Gastrocnemius medialis (tissue), 4 donors: ENCODE results near the gene CEP290. TPM values are rescaled to one million over a fixed set of nuclear protein-coding genes. Genes with fewer than 3 reads are reported as not detected.
A peak's percentile ranks its signal among the peaks of the same experiment; 100 is the strongest.

Source experiments
- ATAC-seq, 2 donors: fragments of 150-250 bp; one replicate each; pipeline ENCODE4 v1.9.1; 2016
- DNase-seq, 2 donors: peaks; one replicate each; pipeline ENCODE4 v3.0.0-alpha.2; 2019
- H3K27ac ChIP-seq, 4 donors: fragments of 200-600 bp; sonication (generic); 1 replicate in 1 of 4; 2 replicates in 3 of 4; pipeline ENCODE4 v1.5.1; 2016 to 2018; ENCODE audit warnings: mild to moderate bottlenecking in 2 of 4, moderate library complexity in 1 of 4
- H3K27me3 ChIP-seq, 3 donors: fragments of 200-600 bp; sonication (generic) in 2 of 3; 1 replicate in 1 of 3; 2 replicates in 2 of 3; pipeline versions ENCODE4 v1.5.1 to v1.6.0; 2016 to 2019; ENCODE audit warnings: mild to moderate bottlenecking in 1 of 3, moderate library complexity in 1 of 3
- H3K36me3 ChIP-seq, 2 donors: fragments of 200-600 bp; sonication (generic) in 1 of 2; one replicate each; pipeline ENCODE4 v1.5.1; 2017 to 2018
- H3K4me1 ChIP-seq, 2 donors: fragments of 200-600 bp; sonication (generic) in 1 of 2; one replicate each; pipeline ENCODE4 v1.5.1; 2016 to 2017; ENCODE audit warnings: mild to moderate bottlenecking in 2 of 2
- H3K4me3 ChIP-seq, 4 donors: fragments of 200-600 bp; sonication (generic) in 3 of 4; 1 replicate in 1 of 4; 2 replicates in 3 of 4; pipeline ENCODE4 v1.5.1; 2016 to 2019; ENCODE audit warnings: mild to moderate bottlenecking in 2 of 4
- H3K9me3 ChIP-seq, 3 donors: fragments of 200-600 bp; sonication (generic) in 2 of 3; 1 replicate in 1 of 3; 2 replicates in 2 of 3; pipeline ENCODE4 v1.5.1; 2016 to 2019
- POLR2A ChIP-seq, 2 donors: fragments of 450-650 bp; IDR thresholded peaks; one replicate each; pipeline ENCODE4 v1.6.1; 2017; ENCODE audit warnings: antibody characterized with exemption in 2 of 2, mild to moderate bottlenecking in 2 of 2, moderate library complexity in 2 of 2
- in situ Hi-C, 4 donors: fragments of 200-750 bp; cut with MboI; loops; one replicate each; pipeline versions ENCODE4 v1.15.0 to v1.8.0; 2017; ENCODE audit warnings: low sequenced_read_pairs in 4 of 4
- intact Hi-C: fragments of 100-400 bp; cut with DNase I; formaldehyde crosslinking; loops from one replicate; pipeline ENCODE4 v1.15.1; 2023; ENCODE audit warnings: low total_unique reads
- total RNA-seq, 4 donors: library from RNA; depleted of rRNA; stranded (reverse); fragments of >200 nt; gene quantifications; one replicate each; pipeline versions ENCODE4 v1.1.0 to v1.2.3, GENCODE V29; 2016
- TF ChIP-seq, protein P1 (sequence below), 5 experiments: fragments of 450-650 bp in 3 of 5; fragments of 200-600 bp in 2 of 5; sonication (generic) in 2 of 5; IDR thresholded peaks in 4 of 5; conservative IDR thresholded peaks in 1 of 5; 1 replicate in 4 of 5; 2 replicates in 1 of 5; pipeline ENCODE4 v1.5.1; 2016 to 2019; ENCODE audit warnings: antibody characterized with exemption in 5 of 5, mild to moderate bottlenecking in 3 of 5, moderate library complexity in 3 of 5

Gene CEP290
- total RNA-seq, 4 donors from 2014 or later: 2.5 to 9.4 (median 5.0) TPM

DNA sequence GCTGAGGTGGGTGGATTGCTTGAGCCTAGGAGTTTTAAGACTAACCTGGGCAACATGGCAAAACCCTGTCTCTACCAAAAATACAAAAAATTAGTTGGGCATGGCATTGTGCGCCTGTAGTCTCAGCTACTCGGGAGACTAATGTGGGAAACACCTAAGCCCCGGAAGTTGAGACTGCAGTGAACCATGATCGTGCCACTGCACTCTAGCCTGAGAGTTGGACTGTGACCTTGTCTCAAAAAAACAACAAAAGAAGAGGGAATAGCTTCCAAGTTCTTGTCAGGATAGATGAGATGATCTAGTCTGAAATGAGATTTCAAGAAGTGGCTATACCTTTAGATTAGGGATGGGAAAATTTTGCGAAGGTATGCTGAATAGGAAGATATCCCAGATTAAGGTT, 97.9 kb downstream of the CEP290 start:
- intact Hi-C loops (no loop called here), in situ Hi-C loops (no loop called here)
- Histone ChIP-seq H3K4me1 (no peaks in the 10 kb centered on the region), H3K27ac (no peak overlapping the region), H3K4me3 (no peak overlapping the region), H3K27me3 (no peaks in the 10 kb centered on the region), H3K36me3 (peaks cover 0 to 67% of the 10 kb centered on the region in 2 donors), H3K9me3 (no peaks in the 10 kb centered on the region)
- ATAC-seq: no peak
- no peak for DNase-seq
- TF ChIP-seq POLR2A (IDR thresholded peaks at IDR 0.05): no peak
- TF ChIP-seq, protein P1, sequence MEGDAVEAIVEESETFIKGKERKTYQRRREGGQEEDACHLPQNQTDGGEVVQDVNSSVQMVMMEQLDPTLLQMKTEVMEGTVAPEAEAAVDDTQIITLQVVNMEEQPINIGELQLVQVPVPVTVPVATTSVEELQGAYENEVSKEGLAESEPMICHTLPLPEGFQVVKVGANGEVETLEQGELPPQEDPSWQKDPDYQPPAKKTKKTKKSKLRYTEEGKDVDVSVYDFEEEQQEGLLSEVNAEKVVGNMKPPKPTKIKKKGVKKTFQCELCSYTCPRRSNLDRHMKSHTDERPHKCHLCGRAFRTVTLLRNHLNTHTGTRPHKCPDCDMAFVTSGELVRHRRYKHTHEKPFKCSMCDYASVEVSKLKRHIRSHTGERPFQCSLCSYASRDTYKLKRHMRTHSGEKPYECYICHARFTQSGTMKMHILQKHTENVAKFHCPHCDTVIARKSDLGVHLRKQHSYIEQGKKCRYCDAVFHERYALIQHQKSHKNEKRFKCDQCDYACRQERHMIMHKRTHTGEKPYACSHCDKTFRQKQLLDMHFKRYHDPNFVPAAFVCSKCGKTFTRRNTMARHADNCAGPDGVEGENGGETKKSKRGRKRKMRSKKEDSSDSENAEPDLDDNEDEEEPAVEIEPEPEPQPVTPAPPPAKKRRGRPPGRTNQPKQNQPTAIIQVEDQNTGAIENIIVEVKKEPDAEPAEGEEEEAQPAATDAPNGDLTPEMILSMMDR (IDR thresholded peaks at IDR 0.05 in 4 of 5, conservative IDR thresholded peaks at IDR 0.05 in 1 of 5): no peak

GRCh38 chr12:88037770-88038169, 104.1 kb downstream of the CEP290 start:
- Histone ChIP-seq H3K36me3 (peaks cover 0 to 6% of the 10 kb centered on the region in 2 donors), H3K9me3 (no peaks in the 10 kb centered on the region), H3K27me3 (no peaks in the 10 kb centered on the region), H3K4me3 (no peak overlapping the region), H3K27ac (no peak overlapping the region), H3K4me1 (peaks cover 26 to 28% of the 10 kb centered on the region in 2 donors)
- no peak for ATAC-seq
- intact Hi-C loops (loop anchor here (10.0 kb wide), 1 partner anchor 1487 kb away; the partner anchor contains the start of genes GALNT4 and POC1B), in situ Hi-C loops (no loop called here)
- TF ChIP-seq POLR2A (IDR thresholded peaks at IDR 0.05): no peak
- TF ChIP-seq, protein P1 (IDR thresholded peaks at IDR 0.05 in 4 of 5, conservative IDR thresholded peaks at IDR 0.05 in 1 of 5): no peak
- DNase-seq: no peak

DNA sequence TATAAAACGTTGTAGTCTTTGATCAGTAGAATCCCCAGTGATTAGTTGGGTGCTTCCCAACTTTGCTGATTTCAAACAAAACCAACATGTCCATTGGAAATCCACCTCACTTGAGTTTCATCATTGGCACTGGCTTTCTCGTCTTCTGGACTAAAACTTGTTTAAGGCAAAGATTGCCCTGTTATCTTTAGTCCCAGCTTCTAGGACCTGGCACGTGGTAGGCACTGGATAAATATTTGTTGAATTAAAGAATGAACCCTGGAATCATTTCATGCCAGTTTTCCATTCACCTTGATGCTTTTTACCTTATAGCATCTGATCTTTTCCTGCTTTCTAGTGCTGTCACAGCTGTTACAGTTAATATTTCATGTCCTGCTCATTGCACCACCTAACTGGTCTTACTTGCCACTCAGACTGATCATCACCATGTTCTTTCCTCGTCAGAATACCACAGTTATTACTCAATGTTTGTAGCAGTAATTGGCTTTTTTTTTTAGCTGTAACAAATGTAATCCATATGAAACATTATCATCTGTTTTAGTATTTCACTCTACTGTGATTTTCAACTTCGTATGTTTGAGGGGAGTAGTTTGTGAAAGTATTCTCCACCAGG, 105.4 kb downstream of the CEP290 start:
- intact Hi-C loops: loop anchor here (10.0 kb wide), 1 partner anchor 1488 kb away; the partner anchor contains the start of genes GALNT4 and POC1B
- Histone ChIP-seq H3K36me3 (no peaks in the 10 kb centered on the region), H3K4me1 (peaks cover 26 to 28% of the 10 kb centered on the region in 2 donors), H3K9me3 (no peaks in the 10 kb centered on the region), H3K27ac (peak overlapping the region; percentile 79 to 93 (median 86)), H3K27me3 (no peaks in the 10 kb centered on the region), H3K4me3 (peak overlapping the region; percentile 81 to 91 (median 86))
- peak; percentile 31 to 34 for ATAC-seq
- no peak for DNase-seq
- in situ Hi-C loops: no loop called here
- no peak for TF ChIP-seq POLR2A (IDR thresholded peaks at IDR 0.05)
- TF ChIP-seq, protein P1 (IDR thresholded peaks at IDR 0.05 in 4 of 5, conservative IDR thresholded peaks at IDR 0.05 in 1 of 5): no peak

DNA sequence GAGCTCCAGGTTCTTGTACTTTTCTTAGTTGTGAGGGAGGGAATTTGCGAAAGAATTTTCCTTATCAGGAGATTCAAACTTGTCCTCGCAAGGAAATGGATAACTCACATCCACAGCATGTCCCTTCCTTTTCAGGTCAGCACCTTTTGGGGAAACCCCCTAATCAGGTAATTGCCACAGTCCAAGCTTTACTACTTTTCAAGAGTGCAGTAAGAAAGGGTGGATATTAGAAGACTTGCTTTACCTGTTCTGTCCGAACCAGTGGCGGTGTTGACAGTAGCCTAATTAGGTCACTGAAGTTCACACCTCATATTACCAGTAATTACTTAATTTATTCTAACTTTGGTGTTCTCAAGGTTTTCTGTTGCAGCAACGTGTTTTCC, 106.0 kb downstream of the CEP290 start:
- Histone ChIP-seq H3K27ac (peak overlapping the region; percentile 79 to 93 (median 86)), H3K4me1 (peaks cover 26 to 28% of the 10 kb centered on the region in 2 donors), H3K4me3 (peak overlapping the region; percentile 81 to 91 (median 86)), H3K36me3 (no peaks in the 10 kb centered on the region), H3K27me3 (no peaks in the 10 kb centered on the region), H3K9me3 (no peaks in the 10 kb centered on the region)
- in situ Hi-C loops: no loop called here
- ATAC-seq: peak; percentile 18
- TF ChIP-seq POLR2A (IDR thresholded peaks at IDR 0.05): no peak
- TF ChIP-seq, protein P1 (IDR thresholded peaks at IDR 0.05 in 4 of 5, conservative IDR thresholded peaks at IDR 0.05 in 1 of 5): no peak
- DNase-seq: no peak
- intact Hi-C loops: loop anchor here (1.0 to 10.0 kb wide), 2 partner anchors 106 to 1489 kb away; partner anchors contain the start of genes CEP290, GALNT4, POC1B and TMTC3
